HG03097 (cell line): Measurements from ENCODE around the gene VPS39.
"Not testable (repeated sequence)": the region's sequence is repeated elsewhere in the genome, so short reads cannot be mapped to it uniquely, and the experiment has no call there.

ENCODE experiments used
- ATAC-seq: cut with Tn5 transposase; IDR thresholded peaks from one replicate; pipeline ENCODE4 v1.9.1; 2021; ENCODE audit not compliant: unreplicated experiment, low FRiP score

Gene VPS39

DNA sequence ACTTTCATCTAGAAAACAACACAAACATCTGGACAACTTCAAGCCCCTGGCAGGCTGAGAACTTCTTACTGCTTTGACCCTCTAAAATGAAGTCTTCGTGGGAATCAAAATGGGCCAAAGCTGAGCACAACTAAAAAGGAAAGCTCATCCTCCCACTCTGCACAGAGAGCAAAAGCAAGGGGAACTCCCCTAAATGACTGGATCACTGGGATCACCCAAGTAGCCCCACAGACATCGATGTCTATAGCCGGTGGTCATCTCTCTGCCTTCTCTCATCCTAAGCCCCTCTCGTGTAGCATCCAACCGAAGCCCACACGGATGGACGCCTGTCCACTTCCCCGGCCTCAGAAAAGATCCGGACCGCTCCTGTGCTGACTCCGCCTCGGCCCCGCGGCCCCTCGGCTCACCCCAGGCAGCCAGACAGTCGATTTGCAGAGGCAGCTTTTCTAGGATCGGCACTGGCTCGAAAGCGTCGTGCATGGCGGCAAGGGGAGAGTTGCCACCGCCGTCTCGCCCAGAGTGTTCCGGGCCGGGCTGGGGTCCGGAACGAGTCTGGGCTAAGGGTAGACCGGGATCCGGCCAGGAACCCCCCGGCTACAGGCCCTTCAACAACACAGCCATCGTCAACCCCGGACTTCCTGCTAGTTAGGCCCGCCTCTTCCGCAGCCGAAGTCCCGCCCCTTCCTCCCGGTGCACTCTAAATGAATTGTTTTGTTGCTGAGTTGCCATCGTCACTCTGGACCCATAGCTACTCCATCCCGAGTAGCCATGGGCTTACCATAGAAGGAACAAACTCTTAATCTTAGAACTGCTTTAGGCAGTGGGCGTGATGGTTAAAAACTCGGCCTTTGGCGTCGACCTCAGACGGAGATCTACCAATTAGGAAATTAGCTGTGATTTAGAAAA is at the start of gene VPS39:
VPS39 (minus strand) TSS at position 631 of the 906 bp plus-strand sequence; CDS start at position 480, 151 bp downstream.
- ATAC-seq: peak; percentile 85

GRCh38 chr15:42253300-42253699 is 45.2 kb upstream of the VPS39 start:
- no peak for ATAC-seq

GRCh38 chr15:42240823-42241222 is 32.7 kb upstream of the VPS39 start:
- no peak for ATAC-seq

DNA sequence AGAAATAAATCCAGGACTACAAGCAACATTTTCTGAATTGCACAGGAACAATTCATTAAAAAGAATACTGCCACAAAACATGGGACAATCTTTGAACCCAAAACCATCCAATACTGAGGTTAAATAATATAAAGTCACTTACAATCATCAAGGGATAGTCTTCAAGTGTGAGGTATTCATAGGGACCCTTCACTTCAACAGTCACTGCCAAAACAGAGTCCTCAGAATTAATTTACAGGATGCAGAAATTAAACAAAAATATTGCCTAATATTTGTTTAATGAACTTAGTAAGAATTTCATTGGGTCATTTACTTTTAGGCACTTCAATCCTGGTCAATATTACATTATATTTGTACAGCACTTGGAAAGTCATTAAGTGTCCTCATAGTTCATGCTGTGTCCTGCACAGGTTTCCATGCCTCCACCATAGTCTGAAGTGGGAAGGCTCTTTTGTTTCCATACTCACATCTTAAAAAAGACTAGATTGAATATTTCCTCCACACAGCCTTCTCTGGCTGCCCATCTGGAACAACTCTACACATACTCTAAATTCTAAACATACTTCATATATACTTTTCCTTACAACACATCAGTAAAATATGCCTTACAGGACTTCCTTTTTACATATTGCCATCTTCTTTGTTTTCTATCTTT is 31.6 kb upstream of the VPS39 start:
- ATAC-seq: no peak

DNA sequence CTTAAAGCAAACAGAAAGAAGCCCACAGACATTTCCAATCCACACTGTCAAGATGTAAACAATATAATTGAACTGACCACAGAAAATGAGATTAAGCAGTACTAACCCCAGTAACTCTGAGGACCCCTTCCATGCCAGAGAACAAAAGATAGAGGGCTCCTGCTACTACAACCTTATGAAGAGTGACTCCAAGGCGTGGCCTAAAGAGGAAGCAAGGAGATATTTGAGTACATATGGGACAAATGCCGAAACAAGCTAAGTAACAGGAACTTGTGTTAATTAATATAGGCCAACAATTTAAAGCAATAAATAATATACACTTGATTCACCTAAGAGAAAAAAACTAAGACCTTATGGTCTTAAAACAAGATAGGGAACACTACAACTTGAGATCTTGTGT is 25.0 kb upstream of the VPS39 start:
- no peak for ATAC-seq

DNA sequence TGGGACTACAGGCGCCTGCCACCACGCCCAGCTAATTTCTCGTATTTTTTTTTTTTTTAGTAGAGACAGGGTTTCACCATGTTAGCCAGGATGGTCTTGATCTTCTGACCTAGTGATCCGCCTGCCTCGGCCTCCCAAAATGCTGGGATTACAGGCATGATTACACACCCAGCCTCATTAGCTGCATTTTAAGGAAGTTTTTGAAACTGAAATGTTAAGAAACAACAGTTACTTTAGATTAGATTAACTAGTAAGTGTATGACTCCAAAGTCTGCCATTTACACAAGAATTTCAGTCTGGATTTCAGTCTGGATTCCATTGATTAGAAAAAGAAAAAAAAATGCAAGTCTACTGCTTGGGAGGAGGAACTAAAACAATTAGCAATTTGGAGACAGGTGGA is 24.5 kb upstream of the VPS39 start:
- ATAC-seq: no peak

GRCh38 chr15:42231088-42231487 is 23.0 kb upstream of the VPS39 start:
- ATAC-seq: no peak

- ATAC-seq: not testable (repeated sequence)
Measured at GRCh38 chr15:42228981-42229380, 20.9 kb upstream of the VPS39 start.

DNA sequence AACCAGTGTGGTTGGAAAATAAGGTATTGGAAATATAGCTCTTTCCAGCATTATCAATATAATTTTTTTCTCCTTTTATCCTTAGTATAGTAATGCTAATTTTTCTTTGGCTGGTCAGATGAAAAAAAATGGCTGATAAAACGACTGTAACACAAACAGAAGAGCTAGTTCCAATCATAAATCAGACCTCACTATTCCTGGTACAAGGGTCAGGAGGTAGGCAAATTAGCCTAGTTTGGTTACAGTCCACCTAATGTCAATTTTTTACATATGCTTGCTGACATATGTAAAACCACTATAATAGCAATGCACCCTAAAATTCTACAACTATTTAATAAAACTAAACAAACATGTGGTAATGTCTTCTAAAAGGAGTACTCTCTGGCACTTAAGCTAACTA is 19.9 kb upstream of the VPS39 start:
- no peak for ATAC-seq

- ATAC-seq: no peak
Measured at GRCh38 chr15:42226648-42227047, 18.5 kb upstream of the VPS39 start.

- no peak for ATAC-seq
Measured at GRCh38 chr15:42220216-42220615, 12.1 kb upstream of the VPS39 start.

GRCh38 chr15:42218953-42219592 is 11.0 kb upstream of the VPS39 start:
- no peak for ATAC-seq

GRCh38 chr15:42217568-42217967 is 9.5 kb upstream of the VPS39 start:
- no peak for ATAC-seq

- no peak for ATAC-seq
Measured at GRCh38 chr15:42215913-42216829, 8.1 kb upstream of the VPS39 start.

DNA sequence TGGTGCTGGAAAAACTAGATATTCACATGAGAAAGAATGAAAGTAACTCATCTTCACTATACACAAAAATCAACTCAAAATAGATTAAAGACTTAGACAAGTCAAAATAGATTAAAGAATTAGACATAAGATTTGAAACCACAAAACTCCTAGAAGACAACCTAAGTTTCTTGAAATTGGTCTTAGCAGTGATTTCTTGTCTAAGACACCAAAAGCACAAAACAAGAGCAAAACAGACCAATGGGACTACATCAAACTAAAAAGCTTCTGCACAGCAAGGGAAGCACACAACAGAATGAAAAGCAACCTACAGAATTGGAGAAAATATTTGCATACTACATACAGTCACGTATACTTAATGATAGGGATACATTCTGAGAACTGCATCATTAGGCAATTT is 6.5 kb upstream of the VPS39 start:
- ATAC-seq: no peak

DNA sequence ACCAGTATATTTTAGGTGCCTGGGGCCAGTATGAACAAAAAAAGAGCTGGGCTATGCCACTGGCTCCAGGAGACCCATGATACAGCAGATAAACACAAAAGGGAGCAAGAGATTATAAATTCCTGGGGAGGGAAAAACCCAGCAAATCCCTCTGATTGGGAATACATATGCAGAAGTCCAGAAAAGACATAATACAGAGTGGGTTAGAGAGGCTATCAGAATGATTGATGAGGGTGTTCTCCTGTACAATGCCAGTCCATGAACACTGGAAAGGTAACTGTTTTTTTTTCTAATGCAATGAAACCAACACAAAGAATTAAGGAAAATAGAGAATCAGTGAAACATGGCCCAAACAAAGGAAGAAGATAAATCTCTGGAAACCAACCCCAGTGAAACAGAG is 5.4 kb upstream of the VPS39 start:
- no peak for ATAC-seq

GRCh38 chr15:42210696-42211095 is 2.6 kb upstream of the VPS39 start:
- ATAC-seq: no peak

DNA sequence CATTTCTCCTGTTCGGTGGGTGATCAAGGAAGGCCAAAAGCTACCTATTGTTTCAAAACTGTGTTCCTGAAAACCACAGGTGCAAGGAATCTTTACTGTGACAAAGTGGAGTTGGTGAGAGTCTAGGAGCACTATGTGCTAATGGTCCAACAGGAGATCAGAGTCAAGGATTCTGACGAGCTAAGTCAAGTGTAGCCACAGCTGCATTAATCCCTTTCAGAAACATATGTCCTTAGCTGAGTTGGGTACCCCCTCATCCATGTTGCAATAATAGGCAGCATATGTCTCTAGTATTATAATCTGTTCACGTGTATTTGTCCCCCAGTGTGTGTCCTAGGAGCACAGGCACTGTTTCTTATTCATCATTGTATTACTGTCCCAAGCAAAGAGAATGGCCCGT is 1.7 kb downstream of the VPS39 start:
- no peak for ATAC-seq

GRCh38 chr15:42203891-42204290 is 4.2 kb downstream of the VPS39 start:
- no peak for ATAC-seq

- ATAC-seq: no peak
Measured at GRCh38 chr15:42202653-42203052, 5.5 kb downstream of the VPS39 start.
